Measurements from ENCODE around the gene DNAH17.

DNA sequence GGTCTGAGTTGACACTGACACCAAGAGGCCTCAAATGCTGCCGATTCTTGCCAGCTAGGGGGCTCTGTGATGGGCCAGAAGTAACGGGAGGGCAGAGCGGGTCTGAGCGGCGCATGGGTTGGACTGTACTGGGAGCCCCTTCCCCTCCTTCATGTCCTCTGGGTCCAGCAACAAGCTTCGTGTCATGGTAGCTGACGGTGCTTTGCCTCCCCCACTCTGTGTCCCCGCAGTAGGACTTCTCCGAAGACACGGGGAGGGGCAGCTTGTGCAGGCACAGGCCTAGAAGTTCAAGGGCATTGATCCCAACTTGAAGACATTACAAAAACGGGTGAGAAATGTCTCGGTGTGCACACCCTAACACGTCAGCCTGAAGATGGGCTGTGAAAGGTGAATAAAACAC lies 39.8 kb upstream of the DNAH17 start:
- TF ChIP-seq, protein P1, sequence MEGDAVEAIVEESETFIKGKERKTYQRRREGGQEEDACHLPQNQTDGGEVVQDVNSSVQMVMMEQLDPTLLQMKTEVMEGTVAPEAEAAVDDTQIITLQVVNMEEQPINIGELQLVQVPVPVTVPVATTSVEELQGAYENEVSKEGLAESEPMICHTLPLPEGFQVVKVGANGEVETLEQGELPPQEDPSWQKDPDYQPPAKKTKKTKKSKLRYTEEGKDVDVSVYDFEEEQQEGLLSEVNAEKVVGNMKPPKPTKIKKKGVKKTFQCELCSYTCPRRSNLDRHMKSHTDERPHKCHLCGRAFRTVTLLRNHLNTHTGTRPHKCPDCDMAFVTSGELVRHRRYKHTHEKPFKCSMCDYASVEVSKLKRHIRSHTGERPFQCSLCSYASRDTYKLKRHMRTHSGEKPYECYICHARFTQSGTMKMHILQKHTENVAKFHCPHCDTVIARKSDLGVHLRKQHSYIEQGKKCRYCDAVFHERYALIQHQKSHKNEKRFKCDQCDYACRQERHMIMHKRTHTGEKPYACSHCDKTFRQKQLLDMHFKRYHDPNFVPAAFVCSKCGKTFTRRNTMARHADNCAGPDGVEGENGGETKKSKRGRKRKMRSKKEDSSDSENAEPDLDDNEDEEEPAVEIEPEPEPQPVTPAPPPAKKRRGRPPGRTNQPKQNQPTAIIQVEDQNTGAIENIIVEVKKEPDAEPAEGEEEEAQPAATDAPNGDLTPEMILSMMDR (IDR thresholded peaks at IDR 0.05), result no peak
- TF ChIP-seq POLR2AphosphoS5 (IDR thresholded peaks at IDR 0.05; ENCODE audit: low read depth, low read length) (no peak), TCF7L2 (IDR thresholded peaks at IDR 0.05; ENCODE audit: low read depth, low read length) (no peak)
